Activated CD8-positive, alpha-beta memory T cell treated with anti-CD3 and anti-CD28 coated beads for 24 hours (primary cell): ENCODE data around the gene MAP4K4.

Experiments
- DNase-seq: peaks from one replicate; pipeline ENCODE4 v3.0.0-alpha.2; 2020

Gene MAP4K4

DNA sequence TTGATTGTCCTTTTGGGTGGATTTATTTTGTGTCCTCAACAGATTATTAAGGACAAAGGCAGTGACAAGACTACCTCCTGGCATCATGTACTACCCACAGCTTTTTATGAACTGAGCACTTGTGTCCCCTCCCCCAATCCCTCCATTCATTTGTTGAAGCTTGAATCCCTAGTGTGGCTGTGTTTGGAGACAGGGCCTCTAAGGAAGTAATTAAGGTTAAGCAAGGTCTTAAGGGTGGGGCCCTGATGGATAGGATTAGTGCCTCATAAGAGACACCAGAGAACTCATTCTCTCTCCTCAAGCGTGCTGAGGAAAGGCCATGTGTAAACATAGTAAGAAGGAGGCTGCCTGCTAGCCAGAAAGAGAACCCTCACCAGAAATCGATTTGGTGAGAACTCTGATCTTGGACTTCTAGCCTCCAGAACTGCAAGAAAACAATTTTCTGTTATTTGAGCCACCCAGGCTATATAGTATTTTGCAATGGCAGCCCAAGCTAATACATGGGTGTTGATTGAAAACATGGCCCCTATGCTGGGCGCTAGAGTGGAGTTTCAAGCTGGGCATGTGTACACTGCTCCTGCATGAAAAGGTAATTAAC, 3.4 kb upstream of the MAP4K4 start:
- DNase-seq, result no peak

DNA sequence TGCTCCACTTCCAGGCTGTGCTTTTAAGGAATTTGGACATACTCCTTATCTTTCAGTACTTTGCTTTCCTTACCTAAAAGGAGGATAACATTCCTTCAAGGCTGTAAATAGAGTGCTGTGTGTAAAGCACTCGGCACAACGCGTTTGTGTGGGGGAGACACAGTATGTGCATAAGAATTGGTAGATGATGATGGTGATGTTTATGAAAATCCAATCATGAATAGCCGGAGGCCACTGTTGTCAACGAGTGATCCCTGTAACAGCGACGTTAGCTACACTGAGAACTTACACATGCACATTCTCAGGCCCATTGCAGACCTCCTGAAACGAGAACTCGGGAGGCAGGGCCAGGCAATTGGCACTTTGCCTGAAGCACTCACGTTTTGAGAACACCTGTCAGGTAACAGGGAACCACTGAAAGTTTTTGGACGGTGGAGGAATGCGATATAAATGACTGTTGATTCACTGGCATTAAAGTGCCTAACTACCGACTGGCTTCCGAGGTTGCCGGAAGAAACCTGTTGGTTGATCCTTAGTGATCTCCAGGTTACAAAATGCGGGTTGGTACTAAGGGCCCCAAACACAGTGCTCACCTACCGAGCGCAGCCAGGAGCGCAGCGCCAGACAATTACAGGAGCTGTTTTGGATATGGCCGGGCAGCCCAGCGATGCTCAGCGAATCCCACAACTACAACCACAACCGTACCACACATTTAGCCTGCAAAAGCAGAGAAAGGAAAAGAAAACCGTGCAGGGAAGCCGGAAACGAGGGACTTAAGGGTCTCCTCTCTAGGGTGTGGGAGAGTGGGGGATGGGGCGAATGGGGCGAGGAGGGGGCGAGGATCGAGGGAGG, 1.0 kb upstream of the MAP4K4 start:
- DNase-seq, result no peak

DNA sequence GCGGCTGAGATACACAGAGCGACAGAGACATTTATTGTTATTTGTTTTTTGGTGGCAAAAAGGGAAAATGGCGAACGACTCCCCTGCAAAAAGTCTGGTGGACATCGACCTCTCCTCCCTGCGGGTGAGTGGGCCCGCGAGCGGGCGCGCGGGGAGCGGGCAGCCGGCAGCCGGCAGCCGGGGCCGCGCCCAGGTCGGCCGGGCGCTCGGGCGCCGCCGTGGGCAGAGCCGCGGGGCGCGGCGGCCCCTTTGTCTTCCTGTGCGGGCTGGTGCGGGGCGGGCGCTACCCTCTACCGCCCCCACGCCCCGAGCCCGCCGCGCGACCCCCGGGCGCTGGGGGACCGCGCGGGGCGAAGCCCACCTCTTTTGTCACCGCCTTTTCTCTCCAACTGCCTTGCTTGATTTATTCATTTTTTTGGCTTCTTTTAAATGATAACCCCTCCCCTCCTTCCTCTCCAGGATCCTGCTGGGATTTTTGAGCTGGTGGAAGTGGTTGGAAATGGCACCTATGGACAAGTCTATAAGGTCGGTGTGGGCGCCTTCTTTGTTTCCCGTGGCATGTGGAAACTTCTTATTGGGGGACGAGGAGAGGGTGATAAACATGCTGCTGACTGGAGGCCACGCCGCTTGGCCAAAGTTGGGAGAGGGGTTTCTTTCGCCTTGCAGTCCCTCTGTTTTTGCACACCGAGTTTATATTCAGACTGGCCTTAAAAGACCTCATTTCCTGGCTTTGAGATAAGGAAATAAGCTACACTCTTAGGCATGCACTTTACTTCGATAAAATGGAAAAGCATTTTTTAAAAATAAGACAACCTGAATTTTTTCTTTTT, 722 bp downstream of the MAP4K4 start:
- DNase-seq, result peak; percentile 73

DNA sequence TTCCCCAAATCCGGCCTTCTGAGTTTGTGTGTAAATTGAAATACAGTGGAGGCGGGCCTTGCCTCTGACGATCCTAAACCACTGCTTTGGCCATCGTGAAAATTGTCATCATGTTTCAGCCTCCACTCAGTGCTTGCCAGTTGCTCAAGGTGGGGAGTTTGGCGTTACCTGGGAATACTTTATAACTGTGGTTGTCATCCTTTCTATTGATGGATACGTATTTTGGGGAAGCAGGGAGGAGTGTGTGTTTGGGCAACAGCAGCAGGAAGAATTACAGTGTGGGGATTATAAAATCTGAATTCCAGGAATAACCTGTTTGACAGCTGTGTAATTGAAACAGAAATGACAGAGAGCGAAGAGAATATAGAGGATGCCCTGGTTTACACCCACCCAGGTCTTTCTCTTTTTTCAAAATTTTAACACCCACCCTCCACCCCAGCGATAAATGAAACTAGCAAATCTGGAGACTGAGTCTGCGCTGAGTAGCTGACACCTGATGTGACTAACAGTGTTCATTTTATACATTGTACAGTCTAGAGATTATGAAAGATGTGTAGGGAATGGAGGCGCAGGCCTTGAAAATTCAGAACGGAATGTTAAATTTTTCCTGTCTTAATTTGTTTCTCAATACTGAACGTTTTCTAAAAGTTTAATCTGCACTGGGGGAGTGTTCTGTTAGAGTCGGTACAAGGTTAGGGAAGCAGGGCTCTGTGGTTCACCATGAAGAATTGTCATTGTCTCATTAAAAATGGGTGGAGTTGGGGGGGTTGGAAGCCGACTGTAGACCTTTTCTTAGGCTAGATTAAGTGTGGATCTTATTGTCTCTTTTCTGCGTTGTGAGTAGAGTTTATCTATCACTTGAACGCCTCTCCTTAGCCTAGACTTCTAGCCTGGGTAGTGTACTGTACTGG, 1.6 kb downstream of the MAP4K4 start:
- no peak for DNase-seq

DNA sequence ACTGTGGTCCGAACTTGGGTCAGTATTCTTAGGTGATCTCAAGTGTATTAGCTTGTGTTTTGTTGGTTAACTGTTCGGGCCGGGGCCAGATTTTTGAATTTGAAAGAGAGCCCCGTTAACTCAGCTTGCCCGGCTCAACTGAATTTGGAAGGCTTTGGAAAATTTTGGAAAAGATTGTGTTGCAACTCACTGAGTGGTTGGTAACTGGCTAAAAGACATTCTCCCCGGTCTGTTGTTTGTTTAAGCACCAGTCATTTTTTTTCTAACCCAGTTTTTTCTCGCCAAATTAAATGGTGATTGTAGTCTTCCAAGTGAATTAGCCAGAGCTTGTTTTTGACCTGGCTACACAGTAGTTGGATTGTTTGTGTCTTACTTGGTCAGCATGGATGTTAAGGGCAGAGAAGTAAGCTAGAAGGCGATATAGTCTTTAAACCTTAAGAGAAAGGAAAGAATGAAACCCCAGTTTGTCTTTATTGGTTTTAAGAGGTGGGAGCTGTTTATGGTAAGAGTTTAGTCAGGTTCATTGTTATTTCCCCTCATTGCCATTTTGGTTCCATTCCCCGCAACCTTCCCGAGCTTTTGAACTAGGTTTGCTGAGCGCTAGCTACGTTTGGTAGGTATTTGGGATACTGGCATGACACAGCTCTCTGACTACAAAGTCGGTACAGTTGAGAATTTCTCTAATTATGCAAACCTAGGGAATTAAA, 2.4 kb downstream of the MAP4K4 start:
- no peak for DNase-seq

DNA sequence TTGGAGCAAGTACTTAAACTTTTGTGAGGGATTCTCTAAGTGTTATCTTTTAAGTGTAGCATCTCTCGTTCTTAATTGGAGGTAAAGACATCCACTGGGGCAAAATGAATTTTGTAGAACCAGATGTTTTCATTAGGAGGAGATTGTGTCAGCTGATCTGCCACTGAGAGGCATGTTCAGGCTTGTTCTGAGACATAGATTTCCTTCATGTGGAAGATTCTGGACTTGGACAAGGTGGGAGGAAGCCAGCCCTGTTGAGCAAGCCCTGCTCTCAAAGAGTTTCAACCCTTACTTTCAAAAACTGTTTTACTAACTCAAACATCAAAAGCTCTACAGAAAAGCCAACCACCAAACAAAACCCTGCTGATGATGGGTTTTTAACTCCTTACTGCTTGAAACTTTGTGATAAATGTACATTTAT, 6.5 kb downstream of the MAP4K4 start:
- DNase-seq, result no peak

DNA sequence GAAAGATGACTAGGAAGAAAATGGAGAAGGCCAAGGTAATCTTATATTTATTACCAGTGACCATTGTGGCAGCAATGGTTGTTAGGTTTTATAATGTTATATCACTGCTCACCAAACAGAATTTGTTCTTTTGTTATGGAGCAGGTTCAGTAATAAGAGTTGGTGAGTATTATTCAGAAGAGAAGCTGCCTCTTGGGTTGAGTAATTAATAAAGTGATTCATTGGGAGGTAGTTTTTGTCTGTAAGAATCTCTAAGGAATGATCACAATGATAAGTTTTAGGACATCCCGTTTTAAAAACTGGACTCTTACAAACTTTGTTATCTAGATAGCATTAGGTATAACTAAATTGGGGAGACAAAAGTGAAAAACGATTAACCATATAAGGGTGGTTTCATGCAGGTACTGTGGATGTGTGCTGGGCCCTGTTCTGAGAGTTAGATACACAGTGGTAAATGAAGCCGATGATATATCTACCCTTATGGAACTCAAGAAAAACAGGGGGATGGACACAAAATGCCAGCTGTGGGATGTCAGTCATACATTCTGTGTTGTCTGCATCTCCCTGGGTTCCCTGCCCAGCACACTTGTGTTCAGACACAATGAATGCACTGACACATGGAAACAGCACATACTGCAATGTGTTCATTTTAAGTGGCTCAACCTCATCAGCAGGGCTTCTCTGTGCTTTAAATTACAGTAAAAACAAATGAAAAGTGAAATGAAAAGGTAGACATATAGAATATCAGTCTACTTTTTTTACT, 7.5 kb downstream of the MAP4K4 start:
- no peak for DNase-seq

DNA sequence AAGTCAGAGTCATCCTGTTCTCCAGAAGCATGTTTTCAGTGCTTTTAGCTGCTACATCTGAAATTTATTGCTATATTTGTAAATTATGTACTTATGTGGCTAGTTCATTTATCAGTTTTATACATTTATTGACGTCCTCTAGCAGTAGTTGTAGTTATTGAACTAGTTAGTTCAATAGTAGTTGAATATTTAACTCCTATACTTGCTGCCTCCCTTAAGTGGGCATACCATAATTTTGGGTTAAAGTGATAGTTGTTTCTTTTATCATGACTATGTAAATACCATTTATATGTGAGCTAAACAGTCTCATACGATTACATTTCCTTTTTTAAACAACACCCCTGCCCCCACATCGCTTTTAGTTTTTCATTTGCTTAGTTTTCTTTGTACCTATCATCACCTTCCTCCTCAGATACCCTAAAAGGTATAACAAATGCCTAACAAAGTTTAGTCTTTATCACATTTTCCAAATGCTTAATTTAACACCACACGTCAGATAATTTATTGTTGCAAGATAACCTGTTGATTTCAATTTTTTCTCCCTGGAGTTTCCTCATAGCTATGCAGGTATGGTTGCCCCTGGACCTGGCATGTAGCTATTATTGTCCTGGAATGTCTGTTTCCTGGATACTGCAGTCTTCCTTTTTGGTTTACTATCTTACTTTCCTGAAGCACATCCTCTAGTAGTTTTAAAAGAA, 8.8 kb downstream of the MAP4K4 start:
- no peak for DNase-seq

DNA sequence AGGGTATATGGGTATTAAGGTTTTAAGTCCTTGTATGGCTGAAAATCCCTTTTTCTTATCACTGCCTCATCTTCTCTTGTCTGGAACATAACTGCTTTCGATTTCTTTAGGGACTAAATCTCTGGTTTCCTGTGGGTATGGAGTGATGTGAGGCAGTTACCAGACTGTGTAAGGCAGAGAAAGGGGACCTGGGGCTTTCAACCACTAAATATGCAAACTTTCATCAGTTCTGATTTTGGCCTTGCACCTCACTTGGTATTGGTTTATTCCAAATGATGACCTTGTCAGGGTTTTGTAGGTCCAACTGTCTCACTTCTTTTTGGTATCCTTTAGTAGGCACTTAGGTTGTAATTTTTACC, 9.3 kb downstream of the MAP4K4 start:
- DNase-seq, result no peak

DNA sequence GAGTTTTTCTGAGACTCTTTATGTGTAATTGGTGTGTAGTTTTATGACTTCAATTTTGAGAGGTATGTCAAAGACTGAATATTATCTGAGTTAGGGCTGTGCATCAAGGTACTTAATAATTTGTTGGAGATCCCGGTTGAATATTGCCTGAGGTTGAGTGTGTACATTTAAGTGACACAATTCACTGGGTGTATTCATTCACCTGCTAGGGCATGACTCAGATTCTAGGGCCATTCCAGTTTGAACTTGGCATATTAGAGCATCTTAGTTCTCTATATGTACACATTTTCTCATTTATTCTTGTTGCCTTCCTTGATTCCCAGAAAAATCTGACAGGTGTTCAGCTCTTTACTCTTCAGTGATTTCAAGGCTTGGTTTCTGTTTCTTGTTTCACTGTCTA, 12.5 kb downstream of the MAP4K4 start:
- no peak for DNase-seq

DNA sequence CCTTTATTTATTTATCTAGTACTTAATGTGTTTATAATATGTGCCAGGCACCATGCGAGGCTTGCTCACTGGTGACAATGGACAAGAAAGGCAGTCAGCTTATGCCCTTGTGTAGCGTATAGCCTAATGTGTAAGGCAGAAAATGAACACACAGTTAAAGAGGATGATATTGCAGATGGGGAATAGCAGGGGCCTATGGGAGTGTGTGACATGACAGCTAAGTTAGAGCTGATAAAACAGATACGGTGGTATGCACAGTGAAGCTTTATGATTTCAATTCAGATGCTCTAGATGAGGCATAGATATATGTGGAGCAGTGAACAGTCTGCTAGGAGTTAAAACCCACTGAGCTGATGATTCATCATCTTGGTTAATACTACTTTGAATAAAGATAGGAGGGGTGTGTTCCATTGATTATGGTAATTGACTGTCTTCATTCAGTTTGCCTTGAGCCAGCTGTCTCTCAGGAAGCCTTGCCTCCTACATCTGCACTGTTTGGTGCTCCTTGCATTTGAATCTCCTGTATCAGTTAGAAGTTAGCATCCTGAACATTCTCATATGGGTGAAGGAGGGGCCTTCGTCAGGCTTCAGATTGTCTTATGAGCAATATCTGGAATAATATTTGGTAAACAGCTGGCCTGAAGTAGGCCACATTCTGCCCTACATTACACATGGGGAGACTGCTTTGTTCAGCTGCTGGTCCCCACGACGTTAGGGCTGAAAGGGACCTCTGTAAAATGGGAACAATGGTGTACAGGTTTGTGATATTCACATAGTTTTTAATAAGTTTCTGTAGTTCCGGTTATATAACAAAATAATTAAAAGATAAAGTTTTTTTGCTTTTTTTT, 13.2 kb downstream of the MAP4K4 start:
- DNase-seq, result no peak

DNA sequence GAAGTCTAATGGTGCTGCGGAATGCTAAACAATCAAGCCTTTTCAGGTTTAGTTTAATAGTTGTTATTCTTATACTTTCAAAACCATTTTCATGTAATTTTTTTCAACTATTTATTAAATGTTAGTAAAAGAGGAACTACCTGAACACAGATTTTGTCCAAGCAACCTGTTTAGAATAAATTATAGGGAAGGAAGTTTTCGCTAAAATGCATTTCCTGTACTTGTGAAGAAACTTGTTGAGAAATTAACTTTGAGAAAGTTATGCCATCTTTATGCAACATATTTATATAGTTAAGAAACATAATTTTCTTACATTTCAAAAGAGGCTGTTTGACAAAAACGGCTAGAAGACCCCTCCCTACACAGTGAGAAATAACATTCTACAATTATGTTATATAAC, 16.6 kb downstream of the MAP4K4 start:
- no peak for DNase-seq

DNA sequence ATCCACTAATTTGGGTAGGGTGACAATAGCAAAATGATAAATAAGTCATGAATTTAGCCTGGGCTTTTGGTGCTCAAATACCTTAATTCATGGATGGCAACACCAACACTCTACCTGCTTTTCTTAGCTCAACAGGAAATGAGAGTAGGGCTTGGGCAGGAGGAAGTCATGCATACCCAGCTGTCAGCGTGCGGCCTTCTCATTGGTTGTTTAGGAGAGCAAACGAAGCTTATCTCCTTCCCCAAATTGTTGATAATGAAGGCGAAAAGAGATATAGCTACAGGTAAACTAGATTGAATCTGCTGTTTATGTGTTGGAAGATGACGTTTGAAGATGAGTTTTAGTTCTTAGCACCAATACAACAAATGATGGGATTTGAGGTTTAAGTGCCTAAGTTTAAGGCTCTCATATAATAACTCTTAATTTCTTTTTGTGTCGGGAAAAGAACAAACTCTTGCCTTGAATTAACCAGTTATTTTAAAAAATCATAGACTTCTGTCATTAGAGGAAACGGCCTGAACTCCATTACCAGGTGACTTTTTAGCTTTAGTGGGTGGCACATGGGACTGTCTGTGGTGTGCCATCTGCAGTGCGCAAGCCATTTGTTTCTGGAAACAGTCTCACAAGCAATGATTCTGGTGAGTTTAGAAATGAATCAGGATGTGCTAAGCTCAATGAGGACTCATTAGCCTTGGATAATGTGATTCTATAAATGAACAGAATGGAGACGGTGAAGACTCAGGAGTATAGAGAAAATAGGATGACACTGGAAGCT, 19.8 kb downstream of the MAP4K4 start:
- no peak for DNase-seq

DNA sequence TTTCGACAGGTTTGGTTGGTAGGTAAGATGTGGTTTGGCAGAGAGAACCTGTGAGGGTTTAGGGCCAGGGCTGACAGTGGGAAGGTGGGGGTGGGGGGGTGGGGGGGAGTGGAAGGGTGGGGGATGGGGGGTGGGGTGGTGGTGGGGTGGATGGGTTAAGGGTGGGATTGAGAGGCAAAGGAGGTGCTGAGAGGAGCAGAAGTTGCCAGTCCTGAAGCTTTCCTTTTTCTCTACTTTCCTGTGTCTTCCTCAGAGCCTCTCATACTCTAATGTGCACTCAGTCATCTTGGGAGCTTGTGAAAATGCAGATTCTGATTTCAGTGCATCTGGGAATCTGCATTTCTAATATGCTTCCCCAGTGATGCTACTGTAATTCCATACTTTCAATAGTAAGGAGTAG, 21.0 kb downstream of the MAP4K4 start:
- no peak for DNase-seq

DNA sequence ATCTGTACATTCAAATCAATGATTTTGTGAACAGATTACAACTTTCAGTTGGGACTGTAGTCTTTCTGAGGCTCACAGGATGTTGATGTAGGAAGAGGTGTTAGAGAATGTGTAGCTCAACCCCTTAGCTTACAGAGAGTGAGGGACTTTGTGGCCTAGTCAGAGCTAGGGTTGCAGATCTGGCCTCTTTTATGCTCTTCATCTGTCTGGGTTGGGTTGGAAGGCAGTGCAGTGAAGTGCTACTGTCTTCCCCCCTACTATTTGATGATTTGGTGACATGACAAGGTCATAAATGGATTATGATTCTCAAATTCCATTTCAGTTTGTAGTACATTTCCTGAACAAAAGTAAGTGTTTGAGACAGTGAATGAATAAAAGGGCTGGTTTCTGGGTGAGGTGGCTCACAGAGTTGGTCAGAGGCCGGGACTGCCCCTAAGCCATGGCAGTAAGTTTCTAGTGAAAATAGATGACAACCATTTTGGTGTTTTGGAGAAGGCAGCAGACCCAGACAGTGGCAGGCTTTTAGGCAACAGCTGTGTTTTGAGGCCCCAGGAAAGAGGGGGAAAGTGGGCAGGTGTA, 21.6 kb downstream of the MAP4K4 start:
- no peak for DNase-seq

DNA sequence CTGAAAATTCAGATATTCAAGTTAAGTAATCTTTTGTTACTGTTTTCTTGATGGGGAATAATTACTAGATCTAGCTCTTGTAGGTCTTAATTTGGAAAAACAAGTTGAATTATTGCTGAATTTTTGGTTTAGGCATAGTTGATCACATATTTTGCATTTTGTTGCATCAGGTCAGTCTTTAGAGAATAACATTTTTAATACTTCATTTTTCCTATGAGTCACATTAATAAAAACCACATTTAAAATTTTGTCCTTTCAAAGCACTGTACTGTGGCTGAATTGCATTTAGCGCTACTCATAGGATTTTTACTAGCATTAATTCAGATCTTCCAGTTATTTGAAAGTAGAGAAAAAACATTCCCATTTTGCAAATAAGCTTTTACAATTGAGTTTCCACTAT, 23.2 kb downstream of the MAP4K4 start:
- no peak for DNase-seq

DNA sequence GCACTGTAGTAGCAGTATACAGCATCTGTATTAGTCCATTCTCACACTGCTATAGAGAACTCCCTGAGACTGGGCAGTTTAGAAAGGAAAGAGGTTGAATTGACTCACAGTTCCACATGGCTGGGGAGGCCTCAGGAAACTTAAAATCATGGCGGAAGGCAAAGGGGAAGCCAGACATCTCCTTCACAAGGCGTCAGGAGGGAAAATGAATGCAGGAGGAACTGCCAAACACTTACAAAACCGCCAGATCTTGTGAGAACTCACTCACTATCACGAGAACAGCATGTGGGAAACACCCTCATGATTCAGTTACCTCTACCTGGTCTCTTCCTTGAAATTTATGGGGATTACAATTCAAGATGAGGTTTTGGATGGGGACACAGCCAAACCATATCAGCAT, 25.4 kb downstream of the MAP4K4 start:
- no peak for DNase-seq

DNA sequence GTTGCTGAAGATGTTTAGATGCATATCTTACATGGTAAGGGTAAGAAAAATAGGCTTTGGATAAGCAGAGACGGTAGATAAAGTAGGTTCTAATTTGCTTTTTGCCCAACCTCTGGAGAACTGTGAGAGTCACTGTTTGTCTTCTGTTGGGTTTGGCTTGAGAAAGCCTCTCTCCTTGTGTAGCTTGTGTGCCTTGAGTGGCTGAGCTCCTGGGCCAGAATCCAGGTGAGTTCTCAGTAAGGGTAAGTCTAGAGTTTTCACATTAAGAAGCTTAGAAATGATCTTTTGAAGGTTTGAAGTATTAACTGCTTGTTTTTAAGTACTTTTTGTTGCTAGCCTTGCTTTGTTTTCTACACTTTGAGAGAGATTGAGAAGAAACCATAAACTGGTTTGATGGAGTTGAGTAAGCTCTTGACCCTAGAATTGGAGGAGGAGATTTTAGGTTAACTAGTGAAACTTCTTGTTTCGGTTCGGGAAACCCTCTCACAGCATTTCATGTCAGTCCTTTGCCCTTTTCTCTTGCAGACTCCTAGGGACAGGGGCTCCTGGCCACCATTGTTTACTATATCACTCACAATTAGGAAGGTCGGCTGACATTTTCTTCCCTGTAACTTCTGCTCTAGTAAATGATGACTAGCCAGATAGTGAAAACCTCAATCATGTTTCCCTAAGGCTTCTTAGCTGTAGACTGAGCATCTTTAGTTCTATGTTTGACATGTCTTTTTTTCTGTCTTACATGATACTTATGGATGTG, 26.0 kb downstream of the MAP4K4 start:
- no peak for DNase-seq
